Ascending aorta (tissue), 2 donors: Measurements from ENCODE around the gene LYPLA2. TPM values are rescaled to one million over a fixed set of nuclear protein-coding genes. Genes with fewer than 3 reads are reported as not detected.
A peak's percentile ranks its signal among the peaks of the same experiment; 100 is the strongest.
"Not testable (repeated sequence)": the region's sequence is repeated elsewhere in the genome, so short reads cannot be mapped to it uniquely, and the experiment has no call there.

ENCODE experiments used
- DNase-seq, 2 donors: peaks; one replicate each; pipeline ENCODE4 v3.0.0-alpha.2; 2019; ENCODE audit warnings: low spot score in 2 of 2
- H3K27ac ChIP-seq, 2 donors: fragments of 200-600 bp; sonication (generic); one replicate each; pipeline ENCODE4 v1.5.1; 2016 to 2017; ENCODE audit warnings: mild to moderate bottlenecking in 1 of 2
- H3K27me3 ChIP-seq: fragments of 200-600 bp; sonication (generic); one replicate; pipeline ENCODE4 v1.5.1; 2017
- H3K36me3 ChIP-seq, 2 donors: fragments of 200-600 bp; sonication (generic); one replicate each; pipeline ENCODE4 v1.5.1; 2016
- H3K4me1 ChIP-seq, 2 donors: fragments of 200-600 bp; sonication (generic); one replicate each; pipeline ENCODE4 v1.5.1; 2016 to 2017; ENCODE audit warnings: mild to moderate bottlenecking in 1 of 2
- H3K4me3 ChIP-seq, 2 donors: fragments of 200-600 bp; sonication (generic); one replicate each; pipeline ENCODE4 v1.5.1; 2016 to 2017; ENCODE audit warnings: mild to moderate bottlenecking in 1 of 2
- H3K9me3 ChIP-seq, 2 donors: fragments of 200-600 bp; sonication (generic); one replicate each; pipeline ENCODE4 v1.5.1; 2016
- intact Hi-C: fragments of 100-400 bp; cut with DNase I; formaldehyde crosslinking; loops from one replicate; pipeline ENCODE4 v1.15.1; 2023
- total RNA-seq: library from RNA; depleted of rRNA; stranded (reverse); fragments of >200 nt; gene quantifications from one replicate; pipeline ENCODE4 v1.1.0, GENCODE V29; 2016
- TF ChIP-seq, protein P1 (sequence below), 3 experiments: fragments of 200-600 bp in 2 of 3; fragments of 450-650 bp in 1 of 3; sonication (generic) in 2 of 3; IDR thresholded peaks; one replicate each; pipeline ENCODE4 v1.5.1; 2016 to 2019; ENCODE audit warnings: antibody characterized with exemption in 3 of 3, mild to moderate bottlenecking in 1 of 3, moderate library complexity in 1 of 3

Gene LYPLA2
- total RNA-seq, 1 donor from 2014 or later = 127 TPM

DNA sequence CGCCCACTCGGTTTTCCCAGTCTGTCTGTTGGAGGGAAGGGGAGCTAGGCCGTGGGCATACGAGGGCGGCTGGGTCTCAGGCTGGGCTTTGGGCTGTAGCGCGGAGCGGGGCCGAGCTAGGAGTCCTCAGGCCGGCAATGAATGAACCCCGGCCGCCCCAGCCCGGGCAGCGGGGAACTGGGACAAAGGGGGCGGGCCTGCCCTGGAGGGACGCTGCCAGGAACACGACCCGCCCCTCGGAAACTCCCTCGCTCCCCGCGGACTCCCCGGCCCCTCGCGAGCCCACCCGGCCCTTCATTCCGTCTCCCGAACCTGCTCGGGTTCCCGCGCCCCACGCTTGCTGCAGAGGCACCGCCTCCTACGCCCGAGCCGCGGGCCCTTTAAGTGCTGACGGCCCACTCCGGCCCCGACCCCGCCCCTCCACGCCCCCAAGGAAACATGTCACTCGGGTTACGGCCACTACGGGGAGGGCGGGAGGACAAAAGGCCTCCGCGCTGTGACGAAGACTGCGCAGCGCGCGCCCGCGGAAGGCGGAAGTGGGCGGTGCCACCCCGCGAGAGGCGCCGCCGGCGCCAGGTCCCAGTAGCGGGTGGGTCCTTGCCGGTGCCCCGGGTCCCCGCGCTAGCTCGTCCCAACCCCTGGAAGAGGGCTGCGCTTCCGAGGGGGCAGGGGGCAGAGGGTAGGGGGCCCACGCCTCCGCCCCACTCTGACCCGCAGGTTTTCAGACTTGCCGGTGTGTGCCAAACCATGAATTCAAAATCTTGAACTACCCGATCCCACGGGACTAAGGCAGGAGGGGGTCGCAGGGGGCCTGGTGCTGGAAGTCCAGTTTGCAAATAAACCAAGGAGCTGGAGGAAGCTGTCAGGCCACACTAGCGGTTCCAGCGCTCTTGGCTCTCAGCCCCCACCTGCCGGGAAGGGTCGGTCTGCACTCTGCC lies 9.7 kb downstream of the LYPLA2 start, which contains the start of gene GALE:
TSS of gene GALE (minus strand) at position 355 of the 938 bp plus-strand sequence. CDS start 1,747 bp downstream, outside the sequence.
- Histone ChIP-seq H3K4me3 (peak within 1 kb of the TSS; percentile 82 to 93), H3K36me3 (peaks cover 5 to 18% of the 10 kb centered on the region in 2 donors), H3K27me3 (no peaks in the 10 kb centered on the region), H3K9me3 (no peaks in the 10 kb centered on the region), H3K4me1 (peaks cover 9 to 14% of the 10 kb centered on the region in 2 donors), H3K27ac (peak within 1 kb of the TSS; percentile 87 to 97)
- TF ChIP-seq, protein P1, sequence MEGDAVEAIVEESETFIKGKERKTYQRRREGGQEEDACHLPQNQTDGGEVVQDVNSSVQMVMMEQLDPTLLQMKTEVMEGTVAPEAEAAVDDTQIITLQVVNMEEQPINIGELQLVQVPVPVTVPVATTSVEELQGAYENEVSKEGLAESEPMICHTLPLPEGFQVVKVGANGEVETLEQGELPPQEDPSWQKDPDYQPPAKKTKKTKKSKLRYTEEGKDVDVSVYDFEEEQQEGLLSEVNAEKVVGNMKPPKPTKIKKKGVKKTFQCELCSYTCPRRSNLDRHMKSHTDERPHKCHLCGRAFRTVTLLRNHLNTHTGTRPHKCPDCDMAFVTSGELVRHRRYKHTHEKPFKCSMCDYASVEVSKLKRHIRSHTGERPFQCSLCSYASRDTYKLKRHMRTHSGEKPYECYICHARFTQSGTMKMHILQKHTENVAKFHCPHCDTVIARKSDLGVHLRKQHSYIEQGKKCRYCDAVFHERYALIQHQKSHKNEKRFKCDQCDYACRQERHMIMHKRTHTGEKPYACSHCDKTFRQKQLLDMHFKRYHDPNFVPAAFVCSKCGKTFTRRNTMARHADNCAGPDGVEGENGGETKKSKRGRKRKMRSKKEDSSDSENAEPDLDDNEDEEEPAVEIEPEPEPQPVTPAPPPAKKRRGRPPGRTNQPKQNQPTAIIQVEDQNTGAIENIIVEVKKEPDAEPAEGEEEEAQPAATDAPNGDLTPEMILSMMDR (IDR thresholded peaks at IDR 0.05) = no peak
- intact Hi-C loops = loop anchor here (1.0 to 5.0 kb wide), 4 partner anchors 9 to 159 kb away; partner anchors contain the start of genes FUCA1, LYPLA2, PITHD1 and PNRC2
- DNase-seq = peak; percentile 87 to 98

- intact Hi-C loops = loop anchor here (5.0 kb wide), 1 partner anchor 66 kb away; the partner anchor contains the start of gene FUCA1
- H3K9me3 ChIP-seq = no peaks in the 10 kb centered on the region
- H3K27me3 ChIP-seq = no peaks in the 10 kb centered on the region
- peak overlapping the region; percentile 82 to 93 for H3K4me3 ChIP-seq
- peaks cover 1 to 18% of the 10 kb centered on the region in 2 donors for H3K36me3 ChIP-seq
- peaks cover 9 to 14% of the 10 kb centered on the region in 2 donors for H3K4me1 ChIP-seq
- DNase-seq = no peak
- peak overlapping the region; percentile 87 to 97 for H3K27ac ChIP-seq
- TF ChIP-seq, protein P1 (IDR thresholded peaks at IDR 0.05) = no peak
Observed at GRCh38 chr1:23801338-23801748, 10.4 kb downstream of the LYPLA2 start.

GRCh38 chr1:23801876-23802275 lies 10.9 kb downstream of the LYPLA2 start:
- intact Hi-C loops = loop anchor here (2.0 to 5.0 kb wide), 2 partner anchors 23 to 65 kb away; partner anchors contain the start of genes FUCA1 and HMGCL
- DNase-seq = no peak

GRCh38 chr1:23802809-23803342 lies 11.9 kb downstream of the LYPLA2 start:
- not testable (repeated sequence) for DNase-seq, H3K27ac ChIP-seq, H3K4me3 ChIP-seq, H3K9me3 ChIP-seq, H3K27me3 ChIP-seq
- H3K36me3 ChIP-seq = peaks cover 11 to 32% of the 10 kb centered on the region in 2 donors
- intact Hi-C loops = loop anchor here (2.0 to 5.0 kb wide), 2 partner anchors 22 to 64 kb away; partner anchors contain the start of genes FUCA1 and HMGCL
- H3K4me1 ChIP-seq = peaks cover 9 to 14% of the 10 kb centered on the region in 2 donors

More at GRCh38 chr1:23801876-23802275, 10.9 kb downstream of the LYPLA2 start:
- Histone ChIP-seq H3K36me3 (peaks cover 5 to 23% of the 10 kb centered on the region in 2 donors), H3K9me3 (no peaks in the 10 kb centered on the region), H3K4me1 (peaks cover 9 to 14% of the 10 kb centered on the region in 2 donors), H3K27me3 (no peaks in the 10 kb centered on the region), H3K27ac (peak overlapping the region in 1 of 2 donors; percentile 97), H3K4me3 (peak overlapping the region in 1 of 2 donors; percentile 93)
- TF ChIP-seq, protein P1 (IDR thresholded peaks at IDR 0.05) = no peak

DNA sequence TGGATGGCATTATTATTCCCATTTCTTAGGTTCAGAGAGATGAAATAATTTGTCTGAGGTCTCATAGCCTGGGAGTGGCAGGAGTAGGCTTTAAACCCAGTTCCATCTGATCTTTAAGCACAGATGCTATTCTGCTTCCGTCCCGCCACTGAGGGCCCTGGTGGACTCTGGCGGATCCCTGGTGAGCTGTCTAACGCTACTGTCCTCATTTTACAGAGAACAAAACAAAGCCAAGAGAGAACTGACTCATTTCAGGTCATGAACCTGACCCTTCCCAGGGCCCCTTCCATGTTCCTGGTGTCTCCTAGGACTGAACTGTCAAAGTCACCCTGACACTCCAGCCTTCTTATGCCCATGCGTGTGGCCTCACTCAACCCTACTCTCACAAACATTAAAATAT lies 12.7 kb downstream of the LYPLA2 start:
- TF ChIP-seq, protein P1 (IDR thresholded peaks at IDR 0.05) = no peak
- H3K27me3 ChIP-seq = no peaks in the 10 kb centered on the region
- peaks cover 9 to 14% of the 10 kb centered on the region in 2 donors for H3K4me1 ChIP-seq
- intact Hi-C loops = loop anchor here (2.0 to 5.0 kb wide), 2 partner anchors 21 to 64 kb away; partner anchors contain the start of genes FUCA1 and HMGCL
- no peak overlapping the region for H3K4me3 ChIP-seq
- no peak overlapping the region for H3K27ac ChIP-seq
- H3K36me3 ChIP-seq = peaks cover 14 to 38% of the 10 kb centered on the region in 2 donors
- no peaks in the 10 kb centered on the region for H3K9me3 ChIP-seq
- DNase-seq = no peak
